H9 (cell line): ENCODE results near the gene FBN3. TPM values are rescaled to one million over a fixed set of nuclear protein-coding genes. Genes with fewer than 3 reads are reported as not detected.

Experiments used
- DNase-seq: peaks from one replicate; pipeline ENCODE4 v3.0.0-alpha.2; 2017
- H2AFZ ChIP-seq: one replicate; pipeline ENCODE4 v1.6.1; 2013; ENCODE audit warnings: mild to moderate bottlenecking, low read length, control low read depth, moderate library complexity
- H2AK5ac ChIP-seq: 2 replicates; pipeline ENCODE4 v1.6.1; 2013; ENCODE audit warnings: low read length, control low read depth, mixed read lengths; ENCODE audit not compliant: insufficient read length
- H2BK120ac ChIP-seq: one replicate; pipeline ENCODE4 v1.6.1; 2013; ENCODE audit warnings: low read depth, mild to moderate bottlenecking, low read length, control low read depth, inconsistent platforms; ENCODE audit not compliant: poor library complexity, severe bottlenecking
- H2BK12ac ChIP-seq: 2 replicates; pipeline ENCODE4 v1.6.1; 2013; ENCODE audit warnings: low read length, control low read depth, mixed read lengths, low read depth; ENCODE audit not compliant: insufficient read length
- H2BK15ac ChIP-seq: 2 replicates; pipeline ENCODE4 v1.6.1; 2013; ENCODE audit warnings: low read depth, low read length, control low read depth
- H2BK20ac ChIP-seq: one replicate; pipeline ENCODE4 v1.6.1; 2013; ENCODE audit warnings: low read depth, mild to moderate bottlenecking, low read length, control low read depth, inconsistent platforms; ENCODE audit not compliant: poor library complexity, severe bottlenecking
- H2BK5ac ChIP-seq: 2 replicates; pipeline ENCODE4 v1.6.1; 2013; ENCODE audit warnings: low read length, control low read depth, mixed read lengths; ENCODE audit not compliant: insufficient read length
- H3K14ac ChIP-seq: 2 replicates; pipeline ENCODE4 v1.6.1; 2013; ENCODE audit warnings: low read length, control low read depth; ENCODE audit not compliant: insufficient read depth
- H3K18ac ChIP-seq: 2 replicates; pipeline ENCODE4 v1.6.1; 2013; ENCODE audit warnings: low read depth, mild to moderate bottlenecking, mixed read lengths, low read length, control low read depth; ENCODE audit not compliant: insufficient read length
- H3K23ac ChIP-seq: 2 replicates; pipeline ENCODE4 v1.6.1; 2013; ENCODE audit warnings: low read length, control low read depth, mixed read lengths, low read depth; ENCODE audit not compliant: insufficient read length
- H3K23me2 ChIP-seq: 2 replicates; pipeline ENCODE4 v1.6.1; 2013; ENCODE audit warnings: low read depth, mild to moderate bottlenecking, mixed read lengths, low read length, control low read depth; ENCODE audit not compliant: insufficient read length, poor library complexity, severe bottlenecking
- H3K27ac ChIP-seq: 2 replicates; pipeline ENCODE4 v1.5.1; 2013; ENCODE audit warnings: low read length, control low read depth, mixed read lengths, low read depth; ENCODE audit not compliant: insufficient read length
- H3K27me3 ChIP-seq: 2 replicates; pipeline ENCODE4 v1.6.1; 2013; ENCODE audit warnings: low read length, control low read depth, inconsistent platforms; ENCODE audit not compliant: insufficient read depth
- H3K4ac ChIP-seq: 2 replicates; pipeline ENCODE4 v1.6.1; 2013; ENCODE audit warnings: low read depth, mild to moderate bottlenecking, control low read depth, inconsistent platforms, low read length, moderate library complexity
- H3K4me1 ChIP-seq: 2 replicates; pipeline ENCODE4 v1.6.1; 2013; ENCODE audit warnings: low read length, control low read depth, inconsistent platforms; ENCODE audit not compliant: insufficient read depth
- H3K4me2 ChIP-seq: 2 replicates; pipeline ENCODE4 v1.6.1; 2013; ENCODE audit warnings: low read length, control low read depth, mixed read lengths; ENCODE audit not compliant: insufficient read length, insufficient read depth
- H3K56ac ChIP-seq: 2 replicates; pipeline ENCODE4 v1.6.1; 2013; ENCODE audit warnings: low read depth, mild to moderate bottlenecking, mixed read lengths, low read length, control low read depth; ENCODE audit not compliant: insufficient read length
- H3K79me1 ChIP-seq: 2 replicates; pipeline ENCODE4 v1.6.1; 2013; ENCODE audit warnings: low read depth, mild to moderate bottlenecking, moderate library complexity, low read length, control low read depth, inconsistent platforms; ENCODE audit not compliant: insufficient read depth, poor library complexity, severe bottlenecking
- H3K79me2 ChIP-seq: 2 replicates; pipeline ENCODE4 v1.6.1; 2013; ENCODE audit warnings: low read length, control low read depth, inconsistent platforms; ENCODE audit not compliant: insufficient read depth
- H3K9ac ChIP-seq: 2 replicates; pipeline ENCODE4 v1.6.1; 2013; ENCODE audit warnings: low read length, control low read depth, mixed read lengths; ENCODE audit not compliant: insufficient read length; ENCODE audit errors: extremely low read depth
- H3K9me3 ChIP-seq: one replicate; pipeline ENCODE4 v1.6.1; 2013; ENCODE audit warnings: low read depth, low read length, inconsistent platforms; ENCODE audit not compliant: control insufficient read depth
- H3T11ph ChIP-seq: one replicate; pipeline ENCODE4 v1.6.1; 2013; ENCODE audit warnings: mild to moderate bottlenecking, low read length, control low read depth, inconsistent platforms
- H4K20me1 ChIP-seq: one replicate; pipeline ENCODE4 v1.6.1; 2013; ENCODE audit not compliant: control insufficient read depth, insufficient read length, insufficient read depth
- H4K5ac ChIP-seq: 2 replicates; pipeline ENCODE4 v1.6.1; 2013; ENCODE audit warnings: low read depth, mild to moderate bottlenecking, mixed read lengths, low read length, control low read depth; ENCODE audit not compliant: insufficient read length
- H4K8ac ChIP-seq: replicated peaks from 2 replicates; pipeline ENCODE4 v1.6.1; 2013; ENCODE audit warnings: low read length, control low read depth, mixed read lengths, low read depth; ENCODE audit not compliant: insufficient read length
- H4K91ac ChIP-seq: 2 replicates; pipeline ENCODE4 v1.6.1; 2013; ENCODE audit warnings: low read depth, mild to moderate bottlenecking, moderate library complexity, mixed read lengths, low read length, control low read depth; ENCODE audit not compliant: insufficient read length
- H3K27ac Mint-ChIP-seq, 3 experiments: 2 replicates in 2 of 3; 3 replicates in 1 of 3; pipeline ENCODE4 v1.8.0; 2020 to 2021; ENCODE audit warnings: mixed read lengths in 3 of 3, mild to moderate bottlenecking in 1 of 3, moderate library complexity in 1 of 3
- H3K27me3 Mint-ChIP-seq: 2 replicates; pipeline ENCODE4 v1.8.0; 2021; ENCODE audit warnings: low read depth, mild to moderate bottlenecking, moderate library complexity, mixed read lengths
- H3K36me3 Mint-ChIP-seq, 3 experiments: 2 replicates in 2 of 3; 3 replicates in 1 of 3; pipeline ENCODE4 v1.8.0; 2020 to 2021; ENCODE audit warnings: low read depth in 3 of 3, mixed read lengths in 3 of 3; ENCODE audit not compliant: insufficient read depth in 1 of 3
- H3K4me1 Mint-ChIP-seq, 2 experiments: 2 replicates each; pipeline ENCODE4 v1.8.0; 2020; ENCODE audit warnings: mixed read lengths in 2 of 2
- H3K4me3 Mint-ChIP-seq, 2 experiments: 2 replicates in 1 of 2; 3 replicates in 1 of 2; pipeline ENCODE4 v1.8.0; 2020 to 2021; ENCODE audit warnings: mild to moderate bottlenecking in 2 of 2, mixed read lengths in 2 of 2, moderate library complexity in 1 of 2
- H3K9me3 Mint-ChIP-seq, 2 experiments: 2 replicates in 1 of 2; 3 replicates in 1 of 2; pipeline ENCODE4 v1.8.0; 2020; ENCODE audit warnings: mild to moderate bottlenecking in 2 of 2, mixed read lengths in 2 of 2, moderate library complexity in 1 of 2
- WGBS: extraction: QIAGEN DNeasy Blood & Tissue Kit; methylation state at CpG from one replicate; pipeline ENCODE4 v1.1.7; 2013; ENCODE audit warnings: missing lambda C conversion rate, low lambda C conversion rate, mixed read lengths; ENCODE audit not compliant: insufficient read length; ENCODE audit errors: extremely low coverage; 5-methylcytosine and 5-hydroxymethylcytosine counted together
- total RNA-seq: library from RNA; stranded (reverse); gene quantifications from 2 replicates; pipeline ENCODE4 v1.2.1, GENCODE V29; 2021
- TF ChIP-seq, protein P1 (sequence below): fragments of 200-600 bp; sonication (generic); conservative IDR thresholded peaks from 3 replicates; pipeline ENCODE4 v1.8.0; 2021; ENCODE audit warnings: antibody characterized with exemption, mild to moderate bottlenecking

FBN3 gene
- total RNA-seq, 1 experiment from 2014 or later = 31.0 TPM

DNA sequence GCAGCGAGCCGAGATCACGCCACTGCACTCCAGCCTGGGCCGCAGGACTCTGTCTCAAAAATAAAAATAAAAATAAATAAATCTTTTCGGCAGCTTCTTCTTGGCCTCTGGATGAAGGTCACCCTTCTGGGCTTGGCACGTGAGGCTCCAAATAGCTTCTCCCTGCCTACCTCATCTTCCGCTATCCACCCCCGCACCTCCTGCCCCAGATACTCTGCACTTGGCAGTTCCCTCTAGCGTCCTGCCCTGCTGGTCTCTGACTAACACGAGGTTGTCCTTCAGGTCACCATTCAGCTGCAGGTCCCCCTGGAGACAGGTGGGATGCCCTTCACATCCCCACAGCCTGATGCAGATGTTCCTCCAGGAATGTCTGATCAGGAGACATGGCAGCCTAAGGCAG is 105.4 kb downstream of the FBN3 start:
- H3K23ac ChIP-seq = no peak overlapping the region
- no peak overlapping the region for H4K91ac ChIP-seq
- Mint-ChIP-seq H3K4me1 (peaks cover 2 to 9% of the 10 kb centered on the region in 2 experiments; a peak in 3 of 4 replicates), H3K4me3 (no peak overlapping the region), H3K27ac (no peak overlapping the region; a peak in 1 of 7 replicates), H3K36me3 (no peaks in the 10 kb centered on the region), H3K9me3 (no peaks in the 10 kb centered on the region; a peak in 2 of 5 replicates), H3K27me3 (peaks cover 27% of the 10 kb centered on the region)
- H2AK5ac ChIP-seq = no peak overlapping the region
- no peak overlapping the region for H3K4ac ChIP-seq
- no peak for DNase-seq
- no peaks in the 10 kb centered on the region for H3K23me2 ChIP-seq
- peak overlapping the region; percentile 56 for H4K5ac ChIP-seq
- no peak overlapping the region for H2BK15ac ChIP-seq
- no peak overlapping the region for H2BK5ac ChIP-seq
- WGBS = no CpG with 5 or more reads among the region's 10 CpGs
- no peak overlapping the region for H3K4me2 ChIP-seq
- no peaks in the 10 kb centered on the region for H3K27me3 ChIP-seq
- H4K8ac ChIP-seq = no peak overlapping the region
- no peak overlapping the region for H3K27ac ChIP-seq
- TF ChIP-seq, protein P1, sequence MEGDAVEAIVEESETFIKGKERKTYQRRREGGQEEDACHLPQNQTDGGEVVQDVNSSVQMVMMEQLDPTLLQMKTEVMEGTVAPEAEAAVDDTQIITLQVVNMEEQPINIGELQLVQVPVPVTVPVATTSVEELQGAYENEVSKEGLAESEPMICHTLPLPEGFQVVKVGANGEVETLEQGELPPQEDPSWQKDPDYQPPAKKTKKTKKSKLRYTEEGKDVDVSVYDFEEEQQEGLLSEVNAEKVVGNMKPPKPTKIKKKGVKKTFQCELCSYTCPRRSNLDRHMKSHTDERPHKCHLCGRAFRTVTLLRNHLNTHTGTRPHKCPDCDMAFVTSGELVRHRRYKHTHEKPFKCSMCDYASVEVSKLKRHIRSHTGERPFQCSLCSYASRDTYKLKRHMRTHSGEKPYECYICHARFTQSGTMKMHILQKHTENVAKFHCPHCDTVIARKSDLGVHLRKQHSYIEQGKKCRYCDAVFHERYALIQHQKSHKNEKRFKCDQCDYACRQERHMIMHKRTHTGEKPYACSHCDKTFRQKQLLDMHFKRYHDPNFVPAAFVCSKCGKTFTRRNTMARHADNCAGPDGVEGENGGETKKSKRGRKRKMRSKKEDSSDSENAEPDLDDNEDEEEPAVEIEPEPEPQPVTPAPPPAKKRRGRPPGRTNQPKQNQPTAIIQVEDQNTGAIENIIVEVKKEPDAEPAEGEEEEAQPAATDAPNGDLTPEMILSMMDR = no peak
- H3K4me1 ChIP-seq = no peaks in the 10 kb centered on the region
- H3K14ac ChIP-seq = no peak overlapping the region
- H2BK120ac ChIP-seq = no peak overlapping the region
- no peak overlapping the region for H2BK12ac ChIP-seq
- H3K56ac ChIP-seq = no peak overlapping the region
- H3K79me2 ChIP-seq = no peaks in the 10 kb centered on the region
- H3K9ac ChIP-seq = no peak overlapping the region
- no peaks in the 10 kb centered on the region for H3K9me3 ChIP-seq
- H2BK20ac ChIP-seq = no peak overlapping the region
- H3K79me1 ChIP-seq = no peaks in the 10 kb centered on the region
- H2AFZ ChIP-seq = no peak overlapping the region
- H4K20me1 ChIP-seq = no peaks in the 10 kb centered on the region
- H3K18ac ChIP-seq = peak overlapping the region; percentile 40
- H3T11ph ChIP-seq = no peak overlapping the region
